ENCODE measurements around the gene EDIL3. TPM values are rescaled to one million over a fixed set of nuclear protein-coding genes. Genes with fewer than 3 reads are reported as not detected.

The EDIL3 gene
- total and polyA plus RNA-seq, 2 donors from 2014 or later = 5.2 to 32.8 TPM

- Histone ChIP-seq H3K36me3 (ENCODE audit: control insufficient read depth in 2 of 3, insufficient read depth in 3 of 3, low read length in 3 of 3) (no peaks in the 10 kb centered on the region), H3K4me1 (ENCODE audit: control insufficient read depth in 2 of 3, insufficient read depth in 2 of 3, low read depth in 1 of 3, low read length in 3 of 3) (no peaks in the 10 kb centered on the region), H3K27ac (ENCODE audit: low read depth in 2 of 2, low read length in 2 of 2) (no peak overlapping the region), H3K9me3 (ENCODE audit: control insufficient read depth in 2 of 3, insufficient read depth in 1 of 3, low read length in 3 of 3) (no peaks in the 10 kb centered on the region), H3K4me3 (ENCODE audit: low read length in 3 of 3) (no peak overlapping the region), H3K27me3 (ENCODE audit: control insufficient read depth, insufficient read depth, low read length) (no peaks in the 10 kb centered on the region), H3K9ac (ENCODE audit: low read length in 3 of 3) (no peak overlapping the region)
- intact Hi-C loops (cut with DNase I) = no loop called here
- FAIRE-seq (no peak), DNase-seq (no peak)
- TF ChIP-seq CTCF (IDR thresholded peaks at IDR 0.05; ENCODE audit: borderline replicate concordance, extremely low read depth, insufficient read depth) = no peak
Measured at GRCh38 chr5:83917261-83917908, 467.3 kb downstream of the EDIL3 start.

- no peaks in the 10 kb centered on the region for H3K27me3 ChIP-seq (ENCODE audit: control insufficient read depth, insufficient read depth, low read length)
- H3K36me3 ChIP-seq (ENCODE audit: control insufficient read depth in 2 of 3, insufficient read depth in 3 of 3, low read length in 3 of 3) = no peaks in the 10 kb centered on the region
- no peak overlapping the region for H3K4me3 ChIP-seq (ENCODE audit: low read length in 3 of 3)
- no peak for TF ChIP-seq CTCF (IDR thresholded peaks at IDR 0.05; ENCODE audit: borderline replicate concordance, extremely low read depth, insufficient read depth)
- H3K4me1 ChIP-seq (ENCODE audit: control insufficient read depth in 2 of 3, insufficient read depth in 2 of 3, low read depth in 1 of 3, low read length in 3 of 3) = no peaks in the 10 kb centered on the region
- intact Hi-C loops (cut with DNase I) = no loop called here
- H3K9ac ChIP-seq (ENCODE audit: low read length in 3 of 3) = no peak overlapping the region
- FAIRE-seq (no peak), DNase-seq (no peak)
- no peaks in the 10 kb centered on the region for H3K9me3 ChIP-seq (ENCODE audit: control insufficient read depth in 2 of 3, insufficient read depth in 1 of 3, low read length in 3 of 3)
- H3K27ac ChIP-seq (ENCODE audit: low read depth in 2 of 2, low read length in 2 of 2) = no peak overlapping the region
Measured at GRCh38 chr5:83914662-83915418, 469.8 kb downstream of the EDIL3 start.

- H3K4me1 ChIP-seq (ENCODE audit: control insufficient read depth in 2 of 3, insufficient read depth in 2 of 3, low read depth in 1 of 3, low read length in 3 of 3) = no peaks in the 10 kb centered on the region
- H3K27me3 ChIP-seq (ENCODE audit: control insufficient read depth, insufficient read depth, low read length) = no peaks in the 10 kb centered on the region
- FAIRE-seq (no peak), DNase-seq (no peak)
- TF ChIP-seq CTCF (IDR thresholded peaks at IDR 0.05; ENCODE audit: borderline replicate concordance, extremely low read depth, insufficient read depth) = no peak
- H3K27ac ChIP-seq (ENCODE audit: low read depth in 2 of 2, low read length in 2 of 2) = no peak overlapping the region
- H3K9me3 ChIP-seq (ENCODE audit: control insufficient read depth in 2 of 3, insufficient read depth in 1 of 3, low read length in 3 of 3) = no peaks in the 10 kb centered on the region
- no peak overlapping the region for H3K9ac ChIP-seq (ENCODE audit: low read length in 3 of 3)
- no peak overlapping the region for H3K4me3 ChIP-seq (ENCODE audit: low read length in 3 of 3)
- intact Hi-C loops (cut with DNase I) = no loop called here
- H3K36me3 ChIP-seq (ENCODE audit: control insufficient read depth in 2 of 3, insufficient read depth in 3 of 3, low read length in 3 of 3) = no peaks in the 10 kb centered on the region
Measured at GRCh38 chr5:83914199-83914598, 470.5 kb downstream of the EDIL3 start.

Data from kidney (tissue), 14 donors.